ENCODE measurements around the gene SCEL. TPM values are rescaled to one million over a fixed set of nuclear protein-coding genes. Genes with fewer than 3 reads are reported as not detected.

SCEL gene
- total and polyA plus RNA-seq, 2 donors (not counting 3 experiments of a cell fraction or from before 2014, with no cell fraction given): not detected

DNA sequence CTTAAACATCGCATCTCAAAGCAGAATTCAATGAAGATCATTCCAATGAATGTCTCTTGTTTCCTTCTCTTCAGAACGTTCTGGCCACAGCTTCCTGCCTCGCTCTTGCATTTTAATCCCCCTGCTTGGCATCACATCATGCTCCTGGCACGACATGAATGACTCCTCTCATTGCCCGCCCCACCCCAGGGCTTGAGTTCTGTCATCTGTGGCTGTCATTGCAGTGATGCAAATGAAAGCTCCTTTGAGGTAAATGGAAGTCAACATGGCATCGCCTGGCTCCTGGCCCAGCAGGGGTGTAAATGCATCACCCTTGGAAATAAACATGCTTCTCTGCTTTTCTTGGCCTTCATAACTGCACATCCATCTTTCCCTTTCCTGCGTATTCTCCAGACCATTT is 48.6 kb downstream of the SCEL start:
- no TSS peak for BruUV-seq (replicated peaks)
- Histone ChIP-seq H3K4me2 (ENCODE audit: insufficient read depth, low read length) (no peak overlapping the region), H3K36me3 (ENCODE audit: control insufficient read depth in 2 of 2, extremely low read depth in 1 of 2, insufficient read depth in 2 of 2, low read length in 2 of 2) (no peaks in the 10 kb centered on the region), H2AFZ (ENCODE audit: low read depth, low read length) (no peak overlapping the region), H3K4me1 (ENCODE audit: control insufficient read depth, extremely low read depth, insufficient read depth, low read length) (no peaks in the 10 kb centered on the region), H3K79me2 (ENCODE audit: control insufficient read depth, insufficient read depth, low read length) (no peaks in the 10 kb centered on the region), H3K27me3 (ENCODE audit: control insufficient read depth in 2 of 2, insufficient read depth in 2 of 2, low read length in 2 of 2) (no peaks in the 10 kb centered on the region), H3K9me1 (replicated peaks; ENCODE audit: control insufficient read depth, extremely low read depth, insufficient read depth, low read length) (no peaks in the 10 kb centered on the region), H3K27ac (ENCODE audit: insufficient read depth, low read depth, low read length) (no peak overlapping the region), H4K20me1 (replicated peaks; ENCODE audit: control insufficient read depth, extremely low read depth, insufficient read depth, low read length) (no peaks in the 10 kb centered on the region), H3K4me3 (replicated peaks in 1 of 3; ENCODE audit: insufficient read depth in 1 of 3, low read depth in 1 of 3, low read length in 3 of 3) (no peak overlapping the region), H3K9me3 (replicated peaks; ENCODE audit: control insufficient read depth, insufficient read depth, low read length) (no peaks in the 10 kb centered on the region), H3K9ac (replicated peaks; ENCODE audit: extremely low read depth, insufficient read depth, low read length) (no peak overlapping the region)
- POLR2A ChIA-PET: no interaction called here
- TF ChIP-seq FOS (IDR thresholded peaks at IDR 0.05; ENCODE audit: borderline replicate concordance, insufficient read depth, low read length) (no peak), EZH2 (IDR thresholded peaks at IDR 0.05; ENCODE audit: borderline replicate concordance, low read depth, low read length, severe bottlenecking) (no peak)
- TF ChIP-seq, protein P1, sequence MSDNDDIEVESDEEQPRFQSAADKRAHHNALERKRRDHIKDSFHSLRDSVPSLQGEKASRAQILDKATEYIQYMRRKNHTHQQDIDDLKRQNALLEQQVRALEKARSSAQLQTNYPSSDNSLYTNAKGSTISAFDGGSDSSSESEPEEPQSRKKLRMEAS (IDR thresholded peaks at IDR 0.05; ENCODE audit: insufficient read depth, insufficient read length): no peak
- dilution Hi-C loops (cut with MboI; ENCODE audit: extremely low pct_ligation_motif_present, low sequenced_read_pairs): no loop called here
- DNase-seq (ENCODE audit: low read depth, low spot score) (no peak), FAIRE-seq (no peak)
- CTCF ChIA-PET: interaction anchor here (1.1 to 2.0 kb wide), 2 partner anchors 9 to 105 kb away, joined by 10 to 11 read pairs; no protein-coding TSS in a partner anchor
- intact Hi-C loops (cut with micrococcal nuclease): no loop called here

DNA sequence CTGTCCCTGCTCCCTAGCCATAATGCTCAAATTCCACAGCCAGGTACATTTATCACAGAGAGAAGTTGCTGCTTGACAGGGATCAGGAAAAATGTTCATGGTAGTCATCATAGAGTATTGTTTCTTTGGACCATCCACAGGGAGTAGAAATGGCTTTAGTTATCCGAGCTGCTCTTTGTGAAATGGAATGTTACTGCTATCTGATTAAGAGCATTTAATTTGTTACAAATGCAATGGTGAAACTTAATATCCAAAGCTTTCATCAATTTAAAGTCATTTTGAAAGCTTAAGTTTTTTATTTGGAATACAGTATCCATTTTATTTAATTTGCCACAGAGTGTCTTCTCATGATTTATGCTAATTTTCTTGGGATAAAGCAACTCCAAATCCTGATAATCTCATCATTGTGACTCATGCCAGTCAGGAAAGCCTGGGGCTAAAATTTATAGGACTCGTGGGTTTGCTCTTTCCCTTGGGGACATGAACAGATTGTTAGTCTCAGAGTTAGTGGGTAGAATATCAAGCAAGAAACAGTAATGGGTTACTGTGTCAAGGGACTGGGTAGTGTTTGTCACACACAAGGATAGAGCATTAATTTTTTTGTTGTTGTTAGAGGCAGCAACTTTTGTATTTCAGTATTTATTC is 59.8 kb downstream of the SCEL start:
- Histone ChIP-seq H3K9ac (replicated peaks; ENCODE audit: extremely low read depth, insufficient read depth, low read length) (no peak overlapping the region), H3K27ac (ENCODE audit: insufficient read depth, low read depth, low read length) (no peak overlapping the region), H3K4me1 (ENCODE audit: control insufficient read depth, extremely low read depth, insufficient read depth, low read length) (no peaks in the 10 kb centered on the region), H3K4me2 (ENCODE audit: insufficient read depth, low read length) (no peak overlapping the region), H3K4me3 (replicated peaks in 1 of 3; ENCODE audit: insufficient read depth in 1 of 3, low read depth in 1 of 3, low read length in 3 of 3) (no peak overlapping the region), H3K9me1 (replicated peaks; ENCODE audit: control insufficient read depth, extremely low read depth, insufficient read depth, low read length) (no peaks in the 10 kb centered on the region), H3K9me3 (replicated peaks; ENCODE audit: control insufficient read depth, insufficient read depth, low read length) (no peaks in the 10 kb centered on the region), H4K20me1 (replicated peaks; ENCODE audit: control insufficient read depth, extremely low read depth, insufficient read depth, low read length) (no peaks in the 10 kb centered on the region), H2AFZ (ENCODE audit: low read depth, low read length) (no peak overlapping the region), H3K36me3 (ENCODE audit: control insufficient read depth in 2 of 2, extremely low read depth in 1 of 2, insufficient read depth in 2 of 2, low read length in 2 of 2) (no peaks in the 10 kb centered on the region), H3K79me2 (ENCODE audit: control insufficient read depth, insufficient read depth, low read length) (no peaks in the 10 kb centered on the region), H3K27me3 (ENCODE audit: control insufficient read depth in 2 of 2, insufficient read depth in 2 of 2, low read length in 2 of 2) (peaks cover 0 to 8% of the 10 kb centered on the region in 2 experiments)
- DNase-seq (ENCODE audit: low read depth, low spot score) (no peak), FAIRE-seq (no peak)
- ChIA-PET POLR2A (no interaction called here), CTCF (interaction anchor here (1.1 to 3.9 kb wide), 3 partner anchors 8 to 154 kb away, joined by 3 to 61 read pairs (median 4); no protein-coding TSS in a partner anchor)
- TF ChIP-seq MYC (IDR thresholded peaks at IDR 0.05; ENCODE audit: low read depth, low read length) (no peak), FOS (IDR thresholded peaks at IDR 0.05; ENCODE audit: borderline replicate concordance, insufficient read depth, low read length) (no peak), GATA2 (IDR thresholded peaks at IDR 0.05; ENCODE audit: insufficient read depth, insufficient read length, low read depth, low read length) (no peak), POLR2AphosphoS5 (IDR thresholded peaks at IDR 0.05; ENCODE audit: insufficient read depth, low read depth, low read length) (no peak), POLR2A (IDR thresholded peaks at IDR 0.05; ENCODE audit: low read depth, low read length) (no peak), EZH2 (IDR thresholded peaks at IDR 0.05; ENCODE audit: borderline replicate concordance, low read depth, low read length, severe bottlenecking) (no peak)
- TF ChIP-seq, protein P1 (IDR thresholded peaks at IDR 0.05; ENCODE audit: insufficient read depth, insufficient read length): no peak
- TF ChIP-seq, protein P2, sequence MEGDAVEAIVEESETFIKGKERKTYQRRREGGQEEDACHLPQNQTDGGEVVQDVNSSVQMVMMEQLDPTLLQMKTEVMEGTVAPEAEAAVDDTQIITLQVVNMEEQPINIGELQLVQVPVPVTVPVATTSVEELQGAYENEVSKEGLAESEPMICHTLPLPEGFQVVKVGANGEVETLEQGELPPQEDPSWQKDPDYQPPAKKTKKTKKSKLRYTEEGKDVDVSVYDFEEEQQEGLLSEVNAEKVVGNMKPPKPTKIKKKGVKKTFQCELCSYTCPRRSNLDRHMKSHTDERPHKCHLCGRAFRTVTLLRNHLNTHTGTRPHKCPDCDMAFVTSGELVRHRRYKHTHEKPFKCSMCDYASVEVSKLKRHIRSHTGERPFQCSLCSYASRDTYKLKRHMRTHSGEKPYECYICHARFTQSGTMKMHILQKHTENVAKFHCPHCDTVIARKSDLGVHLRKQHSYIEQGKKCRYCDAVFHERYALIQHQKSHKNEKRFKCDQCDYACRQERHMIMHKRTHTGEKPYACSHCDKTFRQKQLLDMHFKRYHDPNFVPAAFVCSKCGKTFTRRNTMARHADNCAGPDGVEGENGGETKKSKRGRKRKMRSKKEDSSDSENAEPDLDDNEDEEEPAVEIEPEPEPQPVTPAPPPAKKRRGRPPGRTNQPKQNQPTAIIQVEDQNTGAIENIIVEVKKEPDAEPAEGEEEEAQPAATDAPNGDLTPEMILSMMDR (IDR thresholded peaks at IDR 0.05; ENCODE audit: extremely low read depth in 1 of 2, insufficient read depth in 1 of 2, low read depth in 1 of 2, low read length in 2 of 2): no peak
- intact Hi-C loops (cut with micrococcal nuclease) (no loop called here), dilution Hi-C loops (cut with MboI; ENCODE audit: extremely low pct_ligation_motif_present, low sequenced_read_pairs) (no loop called here)
- no TSS peak for BruUV-seq (replicated peaks)

Data from endothelial cell of umbilical vein (primary cell).